ENCODE measurements around the gene LRRC74A. TPM values are rescaled to one million over a fixed set of nuclear protein-coding genes. Genes with fewer than 3 reads are reported as not detected.

LRRC74A gene
- total and polyA plus RNA-seq, 7 donors = not detected

- Histone ChIP-seq H3K27ac (no peak overlapping the region), H3K9me3 (no peaks in the 10 kb centered on the region), H3K4me3 (no peak overlapping the region), H3K4me1 (no peaks in the 10 kb centered on the region), H3K27me3 (ENCODE audit: insufficient read depth in 3 of 3, low read length in 2 of 3) (peaks cover 0 to 14% (median 0%) of the 10 kb centered on the region in 3 donors), H3K36me3 (ENCODE audit: insufficient read depth in 1 of 2, low read depth in 1 of 2) (no peaks in the 10 kb centered on the region)
- ATAC-seq (no peak), DNase-seq (no peak)
- 69 to 75% (median 74%) methylated on average over 10 of the region's 10 CpGs for WGBS, 3 donors
- no peak for TF ChIP-seq CTCF (IDR thresholded peaks at IDR 0.05)
- intact Hi-C loops (cut with DNase I) = no loop called here
Measured at GRCh38 chr14:76861574-76862255, 35.5 kb downstream of the LRRC74A start.

- no peak for TF ChIP-seq CTCF (IDR thresholded peaks at IDR 0.05)
- no peaks in the 10 kb centered on the region for H3K36me3 ChIP-seq (ENCODE audit: insufficient read depth in 1 of 2, low read depth in 1 of 2)
- no peak for ATAC-seq
- no peak overlapping the region for H3K27ac ChIP-seq
- intact Hi-C loops (cut with DNase I) = no loop called here
- H3K27me3 ChIP-seq (ENCODE audit: insufficient read depth in 3 of 3, low read length in 2 of 3) = peaks cover 0 to 16% (median 0%) of the 10 kb centered on the region in 3 donors
- H3K4me3 ChIP-seq = no peak overlapping the region
- WGBS, 3 donors = 67 to 80% (median 69%) methylated on average over 10 of the region's 10 CpGs
- no peaks in the 10 kb centered on the region for H3K9me3 ChIP-seq
- H3K4me1 ChIP-seq = no peaks in the 10 kb centered on the region
- DNase-seq = no peak
Measured at GRCh38 chr14:76862546-76863282, 36.5 kb downstream of the LRRC74A start.

GRCh38 chr14:76863724-76864407 lies 37.7 kb downstream of the LRRC74A start:
- Histone ChIP-seq H3K9me3 (no peaks in the 10 kb centered on the region), H3K27me3 (ENCODE audit: insufficient read depth in 3 of 3, low read length in 2 of 3) (peaks cover 0 to 27% (median 0%) of the 10 kb centered on the region in 3 donors), H3K4me1 (peaks cover 4% of the 10 kb centered on the region), H3K27ac (no peak overlapping the region), H3K4me3 (peak overlapping the region; percentile 29), H3K36me3 (ENCODE audit: insufficient read depth in 1 of 2, low read depth in 1 of 2) (no peaks in the 10 kb centered on the region)
- peak; percentile 30 to 64 (median 54) for ATAC-seq
- 17 to 34% (median 21%) methylated on average over 15 of the region's 15 CpGs for WGBS, 3 donors
- TF ChIP-seq CTCF (IDR thresholded peaks at IDR 0.05) = no peak
- intact Hi-C loops (cut with DNase I) = no loop called here
- DNase-seq = peak; percentile 52 to 74

GRCh38 chr14:76866456-76866855 lies 40.2 kb downstream of the LRRC74A start:
- intact Hi-C loops (cut with DNase I) = no loop called here

More at GRCh38 chr14:76866456-76866855, 40.2 kb downstream of the LRRC74A start:
- no peaks in the 10 kb centered on the region for H3K36me3 ChIP-seq (ENCODE audit: insufficient read depth in 1 of 2, low read depth in 1 of 2)
- WGBS, 3 donors = 63 to 73% (median 67%) methylated on average over 9 of the region's 9 CpGs
- H3K4me1 ChIP-seq = peaks cover 4% of the 10 kb centered on the region
- ATAC-seq = no peak
- TF ChIP-seq CTCF (IDR thresholded peaks at IDR 0.05) = no peak
- peaks cover 0 to 25% (median 2%) of the 10 kb centered on the region in 3 donors for H3K27me3 ChIP-seq (ENCODE audit: insufficient read depth in 3 of 3, low read length in 2 of 3)
- no peak overlapping the region for H3K27ac ChIP-seq
- no peak for DNase-seq
- no peaks in the 10 kb centered on the region for H3K9me3 ChIP-seq
- H3K4me3 ChIP-seq = no peak overlapping the region
